Ovary (tissue), 9 donors: ENCODE results near the gene ABHD8. TPM values are rescaled to one million over a fixed set of nuclear protein-coding genes. Genes with fewer than 3 reads are reported as not detected.

Experiments
- DNase-seq, 5 donors: peaks; one replicate each; pipeline ENCODE4 v3.0.0-alpha.2; 2019 to 2020
- H3K27ac ChIP-seq, 2 donors: fragments of 200-600 bp; one replicate each; pipeline versions ENCODE4 v1.5.1 to v1.8.0; 2019 to 2022
- H3K27me3 ChIP-seq: fragments of 200-600 bp; one replicate; pipeline ENCODE4 v1.8.0; 2022
- H3K36me3 ChIP-seq: fragments of 200-600 bp; sonication (generic); one replicate; pipeline ENCODE4 v1.5.1; 2019
- H3K4me1 ChIP-seq: one replicate; pipeline ENCODE4 v1.8.1; 2013; ENCODE audit warnings: mild to moderate bottlenecking, moderate library complexity; ENCODE audit not compliant: insufficient read depth
- H3K4me3 ChIP-seq: fragments of 200-600 bp; sonication (generic); one replicate; pipeline ENCODE4 v1.5.1; 2017
- H3K9me3 ChIP-seq, 2 donors: fragments of 200-600 bp in 1 of 2; sonication (generic) in 1 of 2; one replicate each; pipeline versions ENCODE4 v1.5.1 to v1.8.1; 2013 to 2019; ENCODE audit warnings: mild to moderate bottlenecking in 1 of 2, moderate library complexity in 1 of 2
- CTCF ChIP-seq, 3 donors: fragments of 450-650 bp in 2 of 3; fragments of 200-600 bp in 1 of 3; IDR thresholded peaks; one replicate each; pipeline versions ENCODE4 v1.5.1 to v1.8.0; 2016 to 2022; ENCODE audit warnings: antibody characterized with exemption in 3 of 3, mild to moderate bottlenecking in 1 of 3
- EP300 ChIP-seq: sonication (generic); formaldehyde crosslinking; IDR thresholded peaks from one replicate; pipeline ENCODE4 v1.6.1; 2017; ENCODE audit warnings: antibody characterized with exemption
- POLR2A ChIP-seq: fragments of 450-650 bp; IDR thresholded peaks from one replicate; pipeline ENCODE4 v1.6.1; 2017; ENCODE audit warnings: antibody characterized with exemption, mild to moderate bottlenecking, moderate library complexity
- WGBS, 3 donors: extraction: QIAGEN DNeasy Blood & Tissue Kit in 1 of 3; methylation state at CpG; one replicate each; pipeline versions ENCODE4 v1.1.5 to v1.1.7; 2013 to 2017; 5-methylcytosine and 5-hydroxymethylcytosine counted together
- intact Hi-C, 4 donors: fragments of 100-400 bp; cut with DNase I; formaldehyde crosslinking; loops; one replicate each; pipeline versions ENCODE4 v1.11.0 to v1.15.1; 2022 to 2023
- polyA plus RNA-seq, 2 donors: library from polyadenylated mRNA; stranded (reverse); fragments of 200-250 nt in 1 of 2; fragments of 350-450 nt in 1 of 2; fragmentation: Illumina TruSeq in 1 of 2; extraction: RNeasy Lipid Tissue Mini Kit (QIAGEN cat#74804) in 1 of 2; gene quantifications; one replicate each; pipeline ENCODE4 v1.2.3, GENCODE V29; 2013 to 2014
- total RNA-seq, 7 donors: library from RNA; depleted of rRNA in 2 of 7; stranded (reverse); fragments of >200 nt in 2 of 7; fragmentation: NEBNext Ultra II Directional in 3 of 7; extraction: Animal tissue kit (Norgen Biotek cat#: 25700) in 3 of 7; gene quantifications; one replicate each; pipeline versions ENCODE4 v1.1.0 to v1.2.4, GENCODE V29; 2016 to 2023
- donor health status: DM: no; HTN: no; CAD: no; lungs with moderate emphysema.
- donor health status: DM: no; HTN: no; CAD: no.
- donor health status: Bipolar disorder and iron deficiency.
- donor health status: DM: yes; HTN: yes; CAD: no.
- donor health status: DM: no; HTN: no; CAD: no.
- donor health status: DM: yes; HTN: yes; CAD: no.

The ABHD8 gene
- total and polyA plus RNA-seq, 9 donors = 0.55 to 25.1 (median 15.3) TPM

- H3K4me3 ChIP-seq = peak overlapping the region; percentile 40
- no peaks in the 10 kb centered on the region for H3K9me3 ChIP-seq
- TF ChIP-seq EP300 (no peak), POLR2A (no peak), CTCF (IDR thresholded peaks at IDR 0.05) (peak in 2 of 3 donors; percentile 59 to 67)
- 5 to 21% (median 15%) methylated on average over 51 to 64 of the region's 64 CpGs for WGBS, 3 donors
- no peak overlapping the region for H3K27ac ChIP-seq
- no peaks in the 10 kb centered on the region for H3K27me3 ChIP-seq
- DNase-seq = peak; percentile 83 to 90 (median 85)
- H3K4me1 ChIP-seq = peaks cover 4% of the 10 kb centered on the region
- no peaks in the 10 kb centered on the region for H3K36me3 ChIP-seq
- intact Hi-C loops = no loop called here
Observed at GRCh38 chr19:17327654-17328516, 24.7 kb upstream of the ABHD8 start.

GRCh38 chr19:17327068-17327653, 23.9 kb upstream of the ABHD8 start:
- no peak for TF ChIP-seq EP300
- TF ChIP-seq CTCF (IDR thresholded peaks at IDR 0.05) = no peak
- no peak for TF ChIP-seq POLR2A
- intact Hi-C loops = no loop called here
- H3K4me1 ChIP-seq = peaks cover 4% of the 10 kb centered on the region
- WGBS, 3 donors = 63 to 78% (median 66%) methylated on average over 14 to 27 of the region's 27 CpGs
- no peak for DNase-seq
- no peak overlapping the region for H3K27ac ChIP-seq
- H3K4me3 ChIP-seq = no peak overlapping the region
- H3K27me3 ChIP-seq = no peaks in the 10 kb centered on the region
- H3K9me3 ChIP-seq = no peaks in the 10 kb centered on the region
- no peaks in the 10 kb centered on the region for H3K36me3 ChIP-seq

- WGBS, 3 donors = 81 to 85% (median 85%) methylated on average over 11 of the region's 11 CpGs
- no peak overlapping the region for H3K4me3 ChIP-seq
Observed at GRCh38 chr19:17326595-17326966, 23.4 kb upstream of the ABHD8 start.

More at GRCh38 chr19:17326595-17326966, 23.4 kb upstream of the ABHD8 start:
- H3K27me3 ChIP-seq = no peaks in the 10 kb centered on the region
- peaks cover 4% of the 10 kb centered on the region for H3K4me1 ChIP-seq
- TF ChIP-seq EP300 (no peak), POLR2A (no peak), CTCF (IDR thresholded peaks at IDR 0.05) (no peak)
- H3K27ac ChIP-seq = no peak overlapping the region
- no peaks in the 10 kb centered on the region for H3K36me3 ChIP-seq
- intact Hi-C loops = no loop called here
- H3K9me3 ChIP-seq = no peaks in the 10 kb centered on the region
- no peak for DNase-seq
